Skeletal muscle tissue (tissue), 4 donors: ENCODE measurements around the gene ERO1A. TPM values are rescaled to one million over a fixed set of nuclear protein-coding genes. Genes with fewer than 3 reads are reported as not detected.

Experiments used
- H3K27ac ChIP-seq: one replicate; pipeline ENCODE4 v1.7.0; 2013; ENCODE audit warnings: mild to moderate bottlenecking, low read depth, low read length, inconsistent platforms
- H3K27me3 ChIP-seq, 3 donors: one replicate each; pipeline ENCODE4 v1.7.0; 2013; ENCODE audit warnings: low read length in 3 of 3; ENCODE audit not compliant: control insufficient read depth in 3 of 3, insufficient read depth in 3 of 3
- H3K36me3 ChIP-seq, 3 donors: one replicate each; pipeline ENCODE4 v1.7.0; 2013; ENCODE audit warnings: low read length in 3 of 3; ENCODE audit not compliant: control insufficient read depth in 3 of 3, insufficient read depth in 3 of 3
- H3K4me1 ChIP-seq, 3 donors: one replicate each; pipeline ENCODE4 v1.7.0; 2013; ENCODE audit warnings: low read length in 3 of 3, mild to moderate bottlenecking in 3 of 3; ENCODE audit not compliant: control insufficient read depth in 3 of 3, insufficient read depth in 3 of 3
- H3K4me3 ChIP-seq, 3 donors: one replicate each; pipeline ENCODE4 v1.7.0; 2013; ENCODE audit warnings: low read length in 3 of 3
- H3K9ac ChIP-seq, 3 donors: one replicate each; pipeline ENCODE4 v1.7.0; 2013; ENCODE audit warnings: low read length in 3 of 3, mild to moderate bottlenecking in 3 of 3, moderate library complexity in 2 of 3, low read depth in 1 of 3
- H3K9me3 ChIP-seq, 3 donors: one replicate each; pipeline ENCODE4 v1.7.0; 2013; ENCODE audit warnings: low read length in 3 of 3; ENCODE audit not compliant: control insufficient read depth in 3 of 3
- total RNA-seq: library from RNA; depleted of rRNA; stranded (reverse); fragments of >200 nt; gene quantifications from one replicate; pipeline ENCODE4 v1.2.3, GENCODE V29; 2014
- donor health status: Osteomylitis.

Gene ERO1A
- total RNA-seq, 1 donor from 2014 or later, result 10.4 TPM

DNA sequence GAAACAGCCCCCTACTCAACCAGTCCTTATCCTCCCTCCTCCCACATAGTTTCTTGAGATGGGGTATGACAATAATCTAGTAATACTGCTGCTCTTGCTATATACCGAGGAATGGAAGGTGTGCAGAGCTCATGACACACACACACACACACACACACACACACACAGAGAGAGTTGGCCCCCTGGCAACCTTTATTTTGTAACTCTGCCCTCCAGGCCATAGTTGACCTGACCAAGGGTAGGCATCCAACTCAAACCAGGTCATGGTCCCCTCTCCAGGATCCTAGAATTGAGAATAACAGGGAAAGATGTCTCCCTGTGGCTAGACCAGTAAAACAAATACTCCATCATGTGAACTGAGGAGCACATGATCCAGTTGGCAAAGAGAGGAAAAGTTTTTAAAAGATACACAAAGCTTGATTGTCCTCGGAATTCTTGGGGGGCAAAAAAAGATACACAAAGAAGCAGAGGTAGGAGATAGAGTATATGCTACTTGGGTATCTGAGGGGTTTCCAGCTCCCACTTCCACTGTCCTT lies 11.3 kb downstream of the ERO1A start:
- Histone ChIP-seq H3K27me3 (no peaks in the 10 kb centered on the region), H3K36me3 (peaks cover 0 to 5% (median 2%) of the 10 kb centered on the region in 3 donors), H3K4me3 (no peak overlapping the region), H3K27ac (no peak overlapping the region), H3K9ac (no peak overlapping the region), H3K4me1 (peaks cover 0 to 3% (median 0%) of the 10 kb centered on the region in 3 donors), H3K9me3 (no peaks in the 10 kb centered on the region)

GRCh38 chr14:52678591-52678990 lies 16.8 kb downstream of the ERO1A start:
- Histone ChIP-seq H3K4me3 (no peak overlapping the region), H3K9ac (no peak overlapping the region), H3K9me3 (no peaks in the 10 kb centered on the region), H3K27ac (no peak overlapping the region), H3K4me1 (no peaks in the 10 kb centered on the region), H3K27me3 (no peaks in the 10 kb centered on the region), H3K36me3 (peaks cover 7 to 19% (median 14%) of the 10 kb centered on the region in 3 donors)

DNA sequence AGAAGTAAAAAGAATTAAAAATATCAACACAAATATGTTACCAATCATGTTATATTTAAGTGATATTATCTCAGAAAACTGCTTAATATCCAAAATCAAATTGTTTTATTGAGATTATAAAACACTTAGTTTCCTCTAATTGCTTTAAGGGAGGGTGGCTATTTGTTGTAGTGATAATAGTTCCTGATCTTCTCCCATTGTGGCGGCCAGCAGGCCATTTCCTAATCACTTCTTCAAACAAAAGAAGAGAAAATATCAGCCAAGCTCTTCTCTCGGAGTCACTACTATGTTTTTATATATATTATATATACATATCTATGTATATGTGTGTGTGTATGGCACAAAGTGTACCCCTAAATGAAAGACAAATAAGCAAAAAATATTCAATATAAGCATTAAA lies 31.5 kb downstream of the ERO1A start:
- peaks cover 3 to 7% (median 6%) of the 10 kb centered on the region in 3 donors for H3K36me3 ChIP-seq
- no peak overlapping the region for H3K27ac ChIP-seq
- no peaks in the 10 kb centered on the region for H3K4me1 ChIP-seq
- H3K9me3 ChIP-seq, result no peaks in the 10 kb centered on the region
- H3K4me3 ChIP-seq, result no peak overlapping the region
- no peak overlapping the region for H3K9ac ChIP-seq
- H3K27me3 ChIP-seq, result no peaks in the 10 kb centered on the region

DNA sequence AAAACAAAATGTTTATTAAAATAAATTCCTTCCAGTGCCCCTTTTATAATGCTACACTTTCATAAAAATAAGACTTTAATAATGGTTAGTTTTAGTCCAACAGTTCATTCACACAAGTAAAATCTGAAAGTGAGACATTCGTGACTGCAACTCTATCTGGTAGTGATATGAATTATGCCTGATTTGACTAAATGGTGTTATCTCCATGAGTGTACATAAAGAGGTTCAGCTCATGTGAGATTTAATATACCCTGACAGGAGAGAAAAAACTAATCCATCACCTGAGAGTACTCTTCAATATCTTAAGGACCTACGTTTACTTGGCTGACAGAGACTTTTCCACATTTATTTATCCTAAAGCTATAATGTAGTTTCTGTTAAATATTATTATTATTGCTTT lies 34.0 kb downstream of the ERO1A start:
- H3K9ac ChIP-seq, result no peak overlapping the region
- no peak overlapping the region for H3K27ac ChIP-seq
- peaks cover 6 to 13% (median 11%) of the 10 kb centered on the region in 3 donors for H3K36me3 ChIP-seq
- H3K9me3 ChIP-seq, result no peaks in the 10 kb centered on the region
- no peak overlapping the region for H3K4me3 ChIP-seq
- H3K27me3 ChIP-seq, result no peaks in the 10 kb centered on the region
- H3K4me1 ChIP-seq, result no peaks in the 10 kb centered on the region

DNA sequence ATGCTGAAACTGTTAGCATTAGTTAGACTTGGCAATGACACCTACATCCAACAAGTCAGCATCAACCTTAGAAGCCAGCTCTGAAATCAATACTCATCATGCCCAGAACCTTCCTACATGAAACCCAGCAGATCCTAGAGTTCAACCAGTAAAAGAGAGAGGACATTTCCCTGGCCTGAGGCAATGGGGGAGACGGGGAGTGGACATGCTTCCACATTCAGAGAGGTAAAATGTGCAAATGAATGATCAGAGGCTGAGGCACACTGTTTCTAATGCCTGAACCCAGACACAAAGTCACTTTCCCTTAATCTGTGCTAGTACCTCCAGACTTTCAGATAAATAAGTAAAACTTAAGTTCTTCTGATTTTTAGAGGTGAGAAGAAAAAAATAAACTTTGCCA lies 34.5 kb downstream of the ERO1A start:
- Histone ChIP-seq H3K36me3 (peaks cover 5 to 13% (median 11%) of the 10 kb centered on the region in 3 donors), H3K27ac (no peak overlapping the region), H3K4me3 (no peak overlapping the region), H3K4me1 (no peaks in the 10 kb centered on the region), H3K9ac (no peak overlapping the region), H3K9me3 (no peaks in the 10 kb centered on the region), H3K27me3 (no peaks in the 10 kb centered on the region)

DNA sequence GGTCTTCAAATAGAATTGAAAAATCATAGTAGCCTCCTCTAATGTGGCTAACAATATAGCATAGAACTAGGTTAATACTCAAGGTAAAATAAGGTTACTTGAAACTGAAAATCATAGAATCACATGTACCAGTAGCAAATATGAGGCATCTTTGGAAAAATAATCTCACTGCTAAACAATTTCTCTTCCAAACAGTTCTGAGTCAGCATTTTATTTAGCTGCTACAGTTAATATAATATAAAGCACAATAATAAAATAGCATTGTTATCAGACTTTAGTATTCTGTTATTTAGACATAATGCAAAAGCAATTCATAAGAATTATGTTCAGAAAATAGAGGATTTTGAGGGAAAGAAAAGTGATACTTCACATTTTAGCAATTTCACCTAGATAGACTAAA lies 35.0 kb downstream of the ERO1A start:
- H3K9ac ChIP-seq, result no peak overlapping the region
- no peak overlapping the region for H3K27ac ChIP-seq
- no peak overlapping the region for H3K4me3 ChIP-seq
- no peaks in the 10 kb centered on the region for H3K9me3 ChIP-seq
- no peaks in the 10 kb centered on the region for H3K4me1 ChIP-seq
- peaks cover under 1 to 13% (median 11%) of the 10 kb centered on the region in 3 donors for H3K36me3 ChIP-seq
- no peaks in the 10 kb centered on the region for H3K27me3 ChIP-seq

DNA sequence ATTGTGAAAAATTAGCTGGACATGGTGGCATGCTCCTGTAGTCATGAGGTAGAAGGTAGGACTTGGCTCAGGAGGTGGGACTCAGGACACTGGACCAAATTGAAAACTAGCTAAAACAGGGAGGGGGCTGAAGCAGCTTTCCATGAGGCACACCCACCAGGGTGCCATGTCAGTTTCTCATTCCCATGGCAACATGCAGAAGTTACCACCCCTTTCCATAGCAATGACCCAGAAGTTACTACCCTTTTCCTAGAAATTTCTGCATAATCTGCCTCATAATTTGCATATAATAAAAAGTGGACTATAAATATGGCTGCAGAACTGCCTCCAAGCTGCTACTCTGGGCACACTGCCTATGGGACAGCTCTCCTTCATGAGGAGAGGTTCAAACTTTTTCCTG lies 38.5 kb downstream of the ERO1A start:
- no peak overlapping the region for H3K9ac ChIP-seq
- H3K27me3 ChIP-seq, result no peaks in the 10 kb centered on the region
- H3K4me1 ChIP-seq, result no peaks in the 10 kb centered on the region
- H3K4me3 ChIP-seq, result no peak overlapping the region
- no peak overlapping the region for H3K27ac ChIP-seq
- H3K36me3 ChIP-seq, result peaks cover 0 to 22% (median 12%) of the 10 kb centered on the region in 3 donors
- H3K9me3 ChIP-seq, result no peaks in the 10 kb centered on the region

DNA sequence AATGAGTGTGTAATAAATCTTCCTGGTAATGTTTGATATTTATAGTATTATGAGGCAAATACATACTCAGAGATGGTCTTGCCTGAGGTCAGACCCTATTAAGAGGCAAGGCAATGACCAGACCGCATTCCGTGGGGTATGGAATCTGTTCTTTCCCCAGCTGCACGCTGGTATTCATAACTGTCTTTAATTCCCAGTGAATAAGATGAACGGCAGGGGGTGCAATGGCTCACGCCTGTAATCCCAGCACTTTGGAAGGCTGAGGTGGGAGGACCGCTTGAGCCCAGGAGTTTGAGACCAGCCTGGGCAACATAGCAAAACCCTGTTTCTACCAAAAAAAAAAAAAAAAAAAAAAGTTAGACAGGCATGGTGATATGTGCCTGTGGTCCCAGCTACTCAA lies 44.6 kb downstream of the ERO1A start:
- Histone ChIP-seq H3K4me1 (no peaks in the 10 kb centered on the region), H3K4me3 (no peak overlapping the region), H3K27me3 (no peaks in the 10 kb centered on the region), H3K9ac (no peak overlapping the region), H3K9me3 (no peaks in the 10 kb centered on the region), H3K27ac (no peak overlapping the region), H3K36me3 (peaks cover 3 to 31% (median 10%) of the 10 kb centered on the region in 3 donors)

- Histone ChIP-seq H3K27me3 (no peaks in the 10 kb centered on the region), H3K4me1 (no peaks in the 10 kb centered on the region), H3K4me3 (no peak overlapping the region), H3K9me3 (no peaks in the 10 kb centered on the region), H3K27ac (no peak overlapping the region), H3K9ac (no peak overlapping the region), H3K36me3 (peaks cover 3 to 32% (median 13%) of the 10 kb centered on the region in 3 donors)
Observed at GRCh38 chr14:52649511-52649910, 45.8 kb downstream of the ERO1A start.

DNA sequence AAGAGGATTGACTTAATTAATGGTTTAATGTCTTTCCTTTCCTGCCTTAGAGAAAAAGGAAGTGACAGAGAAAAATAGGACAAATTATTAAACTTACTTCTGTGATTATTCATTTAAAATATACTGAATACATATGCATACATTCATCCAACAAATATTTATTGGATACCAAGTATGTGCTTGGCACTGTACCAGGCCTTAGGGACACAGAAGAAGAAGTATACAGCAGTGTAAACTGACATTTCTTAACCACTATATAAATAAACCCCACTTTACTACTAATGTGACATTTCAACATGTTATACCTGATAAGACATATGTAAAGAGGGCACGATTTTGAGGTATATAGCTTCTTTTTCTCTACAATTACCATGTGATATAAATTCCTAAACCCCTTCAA lies 53.6 kb downstream of the ERO1A start:
- H3K27me3 ChIP-seq, result no peaks in the 10 kb centered on the region
- H3K27ac ChIP-seq, result no peak overlapping the region
- H3K9me3 ChIP-seq, result peaks cover 0 to 4% (median 0%) of the 10 kb centered on the region in 3 donors
- H3K4me3 ChIP-seq, result no peak overlapping the region
- H3K4me1 ChIP-seq, result no peaks in the 10 kb centered on the region
- no peak overlapping the region for H3K9ac ChIP-seq
- H3K36me3 ChIP-seq, result peaks cover 4 to 20% (median 17%) of the 10 kb centered on the region in 3 donors
